Kidney tubule cell (primary cell): ENCODE measurements around the gene FAM210A.

Experiments
- DNase-seq: peaks from one replicate; pipeline ENCODE4 v3.0.0-alpha.2; 2018; ENCODE audit warnings: low spot score

FAM210A gene

GRCh38 chr18:13621886-13622619 lies 104.3 kb downstream of the FAM210A start:
- no peak for DNase-seq

DNA sequence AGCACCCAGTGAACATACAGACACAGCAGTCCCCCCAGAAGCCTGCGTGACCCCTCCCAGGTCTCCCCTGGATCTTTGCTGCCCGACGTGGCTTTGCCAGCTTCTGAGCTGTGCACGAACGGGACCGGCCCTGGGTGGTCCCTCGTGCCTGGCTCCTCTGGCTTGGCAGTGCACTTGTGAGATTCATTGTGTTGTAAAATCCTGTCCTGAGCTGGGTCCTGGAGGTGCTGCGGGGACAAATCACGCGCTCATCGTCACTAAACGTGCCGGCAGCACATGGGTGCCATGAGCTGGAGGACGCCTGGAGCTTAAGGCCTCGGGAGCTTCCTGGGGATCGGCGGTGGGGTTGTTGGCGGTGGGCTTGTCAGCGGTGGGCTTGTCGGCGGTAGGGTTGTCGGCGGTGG lies 104.9 kb downstream of the FAM210A start:
- no peak for DNase-seq

DNA sequence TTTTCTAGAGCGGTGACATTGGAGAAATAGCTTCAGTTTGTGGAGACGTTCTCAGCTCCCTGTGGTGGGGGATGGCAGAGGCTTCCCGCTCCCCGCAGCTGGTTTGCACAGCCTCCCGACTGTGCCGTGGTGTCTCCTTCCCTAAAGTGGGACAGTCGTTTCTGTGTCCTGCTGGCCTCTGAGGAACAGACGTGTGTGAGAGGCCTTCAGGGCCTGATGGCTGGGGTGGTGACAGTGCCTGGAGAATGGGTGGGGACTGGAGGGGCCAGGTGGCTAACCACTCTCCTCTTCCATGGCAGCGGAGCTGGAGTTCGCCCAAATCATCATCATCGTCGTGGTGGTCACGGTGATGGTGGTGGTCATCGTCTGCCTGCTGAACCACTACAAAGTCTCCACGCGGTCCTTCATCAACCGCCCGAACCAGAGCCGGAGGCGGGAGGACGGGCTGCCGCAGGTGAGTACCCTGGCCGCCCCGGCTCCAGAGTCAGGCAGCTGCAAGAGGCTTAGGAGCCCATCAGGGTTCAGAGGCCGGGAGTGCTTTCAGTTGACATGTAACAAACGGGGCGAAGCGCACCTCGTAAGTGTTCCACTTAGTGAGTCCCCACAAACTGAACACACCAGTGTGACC lies 105.4 kb downstream of the FAM210A start:
- no peak for DNase-seq

GRCh38 chr18:13620206-13620672 lies 106.1 kb downstream of the FAM210A start:
- no peak for DNase-seq

DNA sequence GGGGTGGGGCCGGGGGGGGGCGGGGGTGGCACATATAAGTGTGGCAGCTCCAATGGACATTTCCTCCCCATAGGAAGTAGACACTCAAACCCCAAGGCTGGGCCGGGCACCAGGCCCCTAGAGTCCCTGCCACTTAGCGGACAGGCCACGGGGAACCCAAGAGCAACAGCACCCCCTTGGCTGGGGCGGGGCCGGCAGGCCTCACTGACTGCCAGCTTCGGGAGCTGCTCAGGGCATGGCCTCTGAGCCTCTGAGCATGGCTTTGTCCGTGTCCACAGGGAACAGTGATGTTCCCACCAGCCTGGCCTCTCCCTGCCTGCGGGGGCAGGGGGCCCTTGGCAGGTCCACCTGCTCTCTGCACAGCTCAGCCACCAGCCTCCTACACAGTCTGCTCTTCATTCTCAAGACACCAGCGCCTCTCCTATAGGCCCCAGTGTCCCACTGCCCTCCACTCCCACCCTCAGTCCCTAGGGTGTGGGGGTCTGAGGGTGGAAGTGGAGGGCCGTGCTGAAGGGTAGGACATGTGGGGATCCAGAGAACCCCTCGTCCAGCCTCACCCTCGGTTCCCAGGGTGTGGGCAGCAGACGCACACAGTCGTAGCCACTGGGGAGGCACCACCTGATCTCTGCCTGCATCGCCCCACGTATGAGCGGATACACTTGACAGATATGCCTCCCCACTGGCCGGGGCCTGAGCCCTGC lies 106.7 kb downstream of the FAM210A start:
- no peak for DNase-seq

- DNase-seq = no peak
These were observed 107.5 kb downstream of the FAM210A start for GRCh38 chr18:13618760-13619438.

DNA sequence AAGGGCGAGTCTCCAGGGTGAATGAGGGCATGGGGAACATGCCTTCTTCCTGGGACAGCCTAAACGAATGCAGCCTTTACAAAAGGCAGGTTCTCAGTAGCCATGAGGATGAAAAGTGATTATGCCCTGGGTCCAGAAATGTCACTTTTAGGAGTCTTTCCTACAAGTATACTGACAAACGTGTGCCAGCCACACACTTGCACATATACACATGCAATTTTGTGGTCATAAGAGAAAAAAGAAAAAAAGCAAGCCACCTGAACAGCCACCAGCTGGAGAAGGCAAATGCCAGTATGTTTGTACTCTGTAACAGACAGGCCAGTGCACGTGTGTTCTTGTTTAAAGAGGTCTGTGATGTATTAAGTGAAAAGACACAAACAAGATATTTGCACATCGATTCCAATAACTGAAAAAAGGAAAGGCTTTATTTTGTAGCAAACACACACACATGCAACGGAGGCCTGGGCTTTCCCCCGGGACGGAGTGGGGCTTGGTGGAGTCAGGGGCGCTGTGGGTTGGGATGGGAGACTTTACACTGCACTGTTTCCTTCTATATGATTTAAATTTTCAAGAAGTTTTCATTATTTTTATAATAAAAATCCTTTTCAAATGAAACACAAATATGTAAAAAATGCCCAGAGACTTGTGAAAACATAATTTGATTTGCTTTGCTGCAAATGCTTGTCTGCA lies 108.4 kb downstream of the FAM210A start:
- no peak for DNase-seq

DNA sequence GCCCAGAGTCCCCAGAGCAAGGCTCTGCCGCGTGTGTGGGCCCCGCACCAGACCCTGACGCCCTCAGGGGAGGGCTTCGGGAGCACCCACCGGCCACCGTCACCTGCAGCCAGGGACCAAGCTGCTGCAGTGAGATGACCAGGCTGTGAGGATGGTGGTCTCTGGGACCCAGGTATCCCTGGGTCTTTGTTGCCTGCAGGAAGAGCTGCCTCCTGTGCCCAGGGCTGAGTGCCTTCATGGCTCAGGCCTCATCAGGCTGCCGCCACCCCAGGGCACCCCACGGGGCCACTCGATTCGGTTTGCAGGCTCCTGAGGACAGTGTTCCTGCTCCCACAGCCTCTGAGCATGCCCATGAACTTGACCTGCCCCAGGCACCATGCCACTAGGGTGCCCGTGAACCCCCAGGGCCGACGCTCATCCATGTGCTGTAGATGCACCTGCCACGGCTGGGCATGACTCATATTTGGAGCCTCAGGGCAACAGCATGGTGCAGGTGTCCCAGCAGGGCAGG lies 109.8 kb downstream of the FAM210A start:
- DNase-seq = no peak

- no peak for DNase-seq
These were observed 110.3 kb downstream of the FAM210A start for GRCh38 chr18:13616041-13616440.

- no peak for DNase-seq
These were observed 110.9 kb downstream of the FAM210A start for GRCh38 chr18:13615432-13615861.

DNA sequence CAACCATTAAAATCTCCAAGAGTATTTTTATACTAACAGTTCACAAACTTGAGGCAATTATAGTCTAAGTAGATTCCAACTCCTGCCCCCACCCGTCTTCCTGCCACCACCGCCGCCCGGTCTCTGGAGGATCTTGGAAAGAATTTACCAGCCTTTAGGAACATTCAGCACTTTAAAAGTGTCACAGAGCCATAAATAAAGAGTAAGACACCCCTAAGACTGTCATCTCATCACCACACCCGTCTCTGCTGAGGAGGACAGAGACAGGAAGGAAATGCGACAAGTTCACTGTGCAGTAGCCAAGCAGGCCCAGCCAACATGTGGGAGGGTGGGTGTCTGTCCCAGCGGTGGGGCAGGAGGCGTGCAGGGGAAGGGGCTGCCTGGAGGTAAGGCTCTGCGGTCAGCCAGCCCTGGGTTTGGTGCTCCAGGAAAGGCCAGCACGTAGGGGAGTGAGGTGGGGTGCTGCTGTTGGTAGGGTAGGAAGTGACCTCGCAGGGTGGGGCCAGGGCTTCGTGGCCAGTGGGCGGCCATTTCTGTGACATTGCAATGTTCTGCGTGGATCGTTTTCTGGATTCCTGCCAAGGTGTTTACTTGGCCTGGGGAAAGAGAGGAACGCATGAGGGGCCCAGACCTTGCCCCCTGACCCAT lies 111.6 kb downstream of the FAM210A start:
- no peak for DNase-seq

GRCh38 chr18:13613591-13614501 lies 112.5 kb downstream of the FAM210A start:
- no peak for DNase-seq
